ENCODE measurements around the gene SLC30A2. TPM values are rescaled to one million over a fixed set of nuclear protein-coding genes. Genes with fewer than 3 reads are reported as not detected.
A peak's percentile ranks its signal among the peaks of the same experiment; 100 is the strongest.

Gene SLC30A2
- total and polyA plus RNA-seq, 9 of the 15 experiments (the other 6 are each of a cell fraction or from before 2014, with no cell fraction given), result 0.01 to 0.18 (median 0.06) TPM; not detected in 3

DNA sequence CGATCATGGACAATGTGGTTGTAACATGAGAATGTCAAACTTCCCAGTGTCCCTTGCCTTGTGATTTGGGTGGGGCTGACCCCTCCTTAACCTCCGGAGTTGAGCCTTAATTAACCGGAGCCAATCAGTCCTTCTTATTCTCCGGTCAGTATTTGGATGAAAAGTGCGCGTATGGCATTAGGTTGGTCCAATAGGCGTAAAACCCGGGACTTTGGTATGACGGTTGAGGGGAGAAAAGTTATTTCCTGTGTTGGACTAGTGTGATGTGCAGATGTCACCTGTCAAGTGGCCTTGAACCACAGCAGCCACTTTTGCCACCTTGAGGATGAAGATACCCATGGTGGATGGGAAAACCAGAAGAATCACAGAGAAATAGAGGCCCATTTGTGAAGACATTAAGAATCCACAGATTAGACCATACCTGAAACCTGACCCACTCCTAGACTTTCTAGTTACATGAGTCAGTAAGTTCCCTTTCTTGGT lies 53.2 kb downstream of the SLC30A2 start (continued):
- no peak for TF ChIP-seq NR3C1 (CRISPR knock-in tag; IDR thresholded peaks at IDR 0.05)
- no peak for TF ChIP-seq DACH1 (IDR thresholded peaks at IDR 0.05; ENCODE audit: partially characterized antibody)
- no peak for TF ChIP-seq SP1 (CRISPR knock-in tag; IDR thresholded peaks at IDR 0.05)
- TF ChIP-seq, protein P1, sequence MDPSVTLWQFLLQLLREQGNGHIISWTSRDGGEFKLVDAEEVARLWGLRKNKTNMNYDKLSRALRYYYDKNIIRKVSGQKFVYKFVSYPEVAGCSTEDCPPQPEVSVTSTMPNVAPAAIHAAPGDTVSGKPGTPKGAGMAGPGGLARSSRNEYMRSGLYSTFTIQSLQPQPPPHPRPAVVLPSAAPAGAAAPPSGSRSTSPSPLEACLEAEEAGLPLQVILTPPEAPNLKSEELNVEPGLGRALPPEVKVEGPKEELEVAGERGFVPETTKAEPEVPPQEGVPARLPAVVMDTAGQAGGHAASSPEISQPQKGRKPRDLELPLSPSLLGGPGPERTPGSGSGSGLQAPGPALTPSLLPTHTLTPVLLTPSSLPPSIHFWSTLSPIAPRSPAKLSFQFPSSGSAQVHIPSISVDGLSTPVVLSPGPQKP (CRISPR knock-in tag; IDR thresholded peaks at IDR 0.05), result no peak
- TF ChIP-seq NELFE (IDR thresholded peaks at IDR 0.05; ENCODE audit: insufficient read depth, insufficient read length), result no peak
- TF ChIP-seq ESRRB (CRISPR knock-in tag; IDR thresholded peaks at IDR 0.05; ENCODE audit: borderline replicate concordance), result no peak
- TF ChIP-seq, protein P2, sequence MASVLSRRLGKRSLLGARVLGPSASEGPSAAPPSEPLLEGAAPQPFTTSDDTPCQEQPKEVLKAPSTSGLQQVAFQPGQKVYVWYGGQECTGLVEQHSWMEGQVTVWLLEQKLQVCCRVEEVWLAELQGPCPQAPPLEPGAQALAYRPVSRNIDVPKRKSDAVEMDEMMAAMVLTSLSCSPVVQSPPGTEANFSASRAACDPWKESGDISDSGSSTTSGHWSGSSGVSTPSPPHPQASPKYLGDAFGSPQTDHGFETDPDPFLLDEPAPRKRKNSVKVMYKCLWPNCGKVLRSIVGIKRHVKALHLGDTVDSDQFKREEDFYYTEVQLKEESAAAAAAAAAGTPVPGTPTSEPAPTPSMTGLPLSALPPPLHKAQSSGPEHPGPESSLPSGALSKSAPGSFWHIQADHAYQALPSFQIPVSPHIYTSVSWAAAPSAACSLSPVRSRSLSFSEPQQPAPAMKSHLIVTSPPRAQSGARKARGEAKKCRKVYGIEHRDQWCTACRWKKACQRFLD (CRISPR knock-in tag; IDR thresholded peaks at IDR 0.05), result 0 out of 2 replicates have a peak, but pooled peaks have one; percentile 30
- no peak for TF ChIP-seq DDX20 (tag; IDR thresholded peaks at IDR 0.05; ENCODE audit: low read depth)
- TF ChIP-seq SRF (CRISPR knock-in tag; IDR thresholded peaks at IDR 0.05), result no peak
- TF ChIP-seq, protein P3, sequence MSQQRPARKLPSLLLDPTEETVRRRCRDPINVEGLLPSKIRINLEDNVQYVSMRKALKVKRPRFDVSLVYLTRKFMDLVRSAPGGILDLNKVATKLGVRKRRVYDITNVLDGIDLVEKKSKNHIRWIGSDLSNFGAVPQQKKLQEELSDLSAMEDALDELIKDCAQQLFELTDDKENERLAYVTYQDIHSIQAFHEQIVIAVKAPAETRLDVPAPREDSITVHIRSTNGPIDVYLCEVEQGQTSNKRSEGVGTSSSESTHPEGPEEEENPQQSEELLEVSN (IDR thresholded peaks at IDR 0.05; ENCODE audit: borderline replicate concordance in 1 of 2, extremely low read depth in 1 of 2, insufficient read depth in 1 of 2, insufficient read length in 1 of 2, low read depth in 1 of 2, low read length in 1 of 2, poor library complexity in 1 of 2, severe bottlenecking in 1 of 2), result no peak
- TF ChIP-seq, protein P4, sequence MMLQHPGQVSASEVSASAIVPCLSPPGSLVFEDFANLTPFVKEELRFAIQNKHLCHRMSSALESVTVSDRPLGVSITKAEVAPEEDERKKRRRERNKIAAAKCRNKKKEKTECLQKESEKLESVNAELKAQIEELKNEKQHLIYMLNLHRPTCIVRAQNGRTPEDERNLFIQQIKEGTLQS (IDR thresholded peaks at IDR 0.05), result 0 out of 2 replicates have a peak, but pooled peaks have one; percentile 2
- TF ChIP-seq, protein P4 (CRISPR knock-in tag; conservative IDR thresholded peaks at IDR 0.05), result no peak
- no peak for TF ChIP-seq PHF8 (IDR thresholded peaks at IDR 0.05; ENCODE audit: borderline replicate concordance, low read length)
- no peak for TF ChIP-seq SLC30A9 (CRISPR knock-in tag; IDR thresholded peaks at IDR 0.05)
- peak; percentile 85; the same call in 1 of the 2 replicates for TF ChIP-seq FOXK1 (CRISPR knock-in tag; IDR thresholded peaks at IDR 0.05; ENCODE audit: borderline replicate concordance)
- TF ChIP-seq KLF13 (tag; IDR thresholded peaks at IDR 0.05; ENCODE audit: borderline replicate concordance, low read depth), result no peak
- no peak for TF ChIP-seq TGIF2 (CRISPR knock-in tag; IDR thresholded peaks at IDR 0.05)
- TF ChIP-seq, protein P5, sequence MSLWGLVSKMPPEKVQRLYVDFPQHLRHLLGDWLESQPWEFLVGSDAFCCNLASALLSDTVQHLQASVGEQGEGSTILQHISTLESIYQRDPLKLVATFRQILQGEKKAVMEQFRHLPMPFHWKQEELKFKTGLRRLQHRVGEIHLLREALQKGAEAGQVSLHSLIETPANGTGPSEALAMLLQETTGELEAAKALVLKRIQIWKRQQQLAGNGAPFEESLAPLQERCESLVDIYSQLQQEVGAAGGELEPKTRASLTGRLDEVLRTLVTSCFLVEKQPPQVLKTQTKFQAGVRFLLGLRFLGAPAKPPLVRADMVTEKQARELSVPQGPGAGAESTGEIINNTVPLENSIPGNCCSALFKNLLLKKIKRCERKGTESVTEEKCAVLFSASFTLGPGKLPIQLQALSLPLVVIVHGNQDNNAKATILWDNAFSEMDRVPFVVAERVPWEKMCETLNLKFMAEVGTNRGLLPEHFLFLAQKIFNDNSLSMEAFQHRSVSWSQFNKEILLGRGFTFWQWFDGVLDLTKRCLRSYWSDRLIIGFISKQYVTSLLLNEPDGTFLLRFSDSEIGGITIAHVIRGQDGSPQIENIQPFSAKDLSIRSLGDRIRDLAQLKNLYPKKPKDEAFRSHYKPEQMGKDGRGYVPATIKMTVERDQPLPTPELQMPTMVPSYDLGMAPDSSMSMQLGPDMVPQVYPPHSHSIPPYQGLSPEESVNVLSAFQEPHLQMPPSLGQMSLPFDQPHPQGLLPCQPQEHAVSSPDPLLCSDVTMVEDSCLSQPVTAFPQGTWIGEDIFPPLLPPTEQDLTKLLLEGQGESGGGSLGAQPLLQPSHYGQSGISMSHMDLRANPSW (CRISPR knock-in tag; IDR thresholded peaks at IDR 0.05), result 0 out of 2 replicates have a peak, but pooled peaks have one; percentile 50
